ENCODE data around the gene LBHD2. TPM values are rescaled to one million over a fixed set of nuclear protein-coding genes. Genes with fewer than 3 reads are reported as not detected.

The LBHD2 gene
- total and polyA plus RNA-seq, 2 of the 13 experiments (the other 11 are each of a cell fraction or from before 2014, with no cell fraction given): 0.67 to 1.00 TPM

DNA sequence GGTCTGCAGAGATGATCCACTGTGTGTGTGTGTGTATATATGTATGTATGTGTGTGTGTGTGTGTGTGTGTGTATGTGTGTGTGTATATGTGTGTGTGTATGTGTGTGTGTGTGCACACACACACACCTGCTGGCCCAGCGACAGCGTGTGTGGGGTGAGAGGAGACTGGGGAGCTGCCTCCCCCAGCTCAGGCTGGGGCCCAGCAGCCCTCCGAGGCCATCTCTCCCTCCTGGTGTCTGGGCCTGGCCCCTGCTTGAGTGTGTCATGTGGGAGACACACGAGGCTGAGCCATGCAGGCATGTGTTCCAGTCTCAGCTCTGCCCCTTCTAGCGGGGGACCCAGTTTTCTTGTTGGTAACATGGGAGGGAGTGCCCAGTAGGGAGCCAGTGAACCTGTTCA is 29.3 kb downstream of the LBHD2 start (continued):
- peak; percentile 17 for TF ChIP-seq RBM39 (IDR thresholded peaks at IDR 0.05; ENCODE audit: low read depth, low read length, poor library complexity, severe bottlenecking)
- 0 out of 2 replicates have a peak, but pooled peaks have one; percentile 15 for TF ChIP-seq ZNF749 (CRISPR knock-in tag; IDR thresholded peaks at IDR 0.05; ENCODE audit: borderline replicate concordance)
- 0 out of 2 replicates have a peak, but pooled peaks have one; percentile 66 for TF ChIP-seq ZNF468 (CRISPR knock-in tag; IDR thresholded peaks at IDR 0.05)
- no peak for TF ChIP-seq HDAC6 (IDR thresholded peaks at IDR 0.05; ENCODE audit: low read depth, low read length)
- TF ChIP-seq JDP2 (CRISPR knock-in tag; IDR thresholded peaks at IDR 0.05; ENCODE audit: borderline replicate concordance): no peak
- TF ChIP-seq, protein P1, sequence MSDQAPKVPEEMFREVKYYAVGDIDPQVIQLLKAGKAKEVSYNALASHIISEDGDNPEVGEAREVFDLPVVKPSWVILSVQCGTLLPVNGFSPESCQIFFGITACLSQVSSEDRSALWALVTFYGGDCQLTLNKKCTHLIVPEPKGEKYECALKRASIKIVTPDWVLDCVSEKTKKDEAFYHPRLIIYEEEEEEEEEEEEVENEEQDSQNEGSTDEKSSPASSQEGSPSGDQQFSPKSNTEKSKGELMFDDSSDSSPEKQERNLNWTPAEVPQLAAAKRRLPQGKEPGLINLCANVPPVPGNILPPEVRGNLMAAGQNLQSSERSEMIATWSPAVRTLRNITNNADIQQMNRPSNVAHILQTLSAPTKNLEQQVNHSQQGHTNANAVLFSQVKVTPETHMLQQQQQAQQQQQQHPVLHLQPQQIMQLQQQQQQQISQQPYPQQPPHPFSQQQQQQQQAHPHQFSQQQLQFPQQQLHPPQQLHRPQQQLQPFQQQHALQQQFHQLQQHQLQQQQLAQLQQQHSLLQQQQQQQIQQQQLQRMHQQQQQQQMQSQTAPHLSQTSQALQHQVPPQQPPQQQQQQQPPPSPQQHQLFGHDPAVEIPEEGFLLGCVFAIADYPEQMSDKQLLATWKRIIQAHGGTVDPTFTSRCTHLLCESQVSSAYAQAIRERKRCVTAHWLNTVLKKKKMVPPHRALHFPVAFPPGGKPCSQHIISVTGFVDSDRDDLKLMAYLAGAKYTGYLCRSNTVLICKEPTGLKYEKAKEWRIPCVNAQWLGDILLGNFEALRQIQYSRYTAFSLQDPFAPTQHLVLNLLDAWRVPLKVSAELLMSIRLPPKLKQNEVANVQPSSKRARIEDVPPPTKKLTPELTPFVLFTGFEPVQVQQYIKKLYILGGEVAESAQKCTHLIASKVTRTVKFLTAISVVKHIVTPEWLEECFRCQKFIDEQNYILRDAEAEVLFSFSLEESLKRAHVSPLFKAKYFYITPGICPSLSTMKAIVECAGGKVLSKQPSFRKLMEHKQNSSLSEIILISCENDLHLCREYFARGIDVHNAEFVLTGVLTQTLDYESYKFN (CRISPR knock-in tag; conservative IDR thresholded peaks at IDR 0.05): no peak
- TF ChIP-seq CBX1 (IDR thresholded peaks at IDR 0.05; ENCODE audit: low read depth): no peak
- TF ChIP-seq ZFYVE20 (CRISPR knock-in tag; IDR thresholded peaks at IDR 0.05; ENCODE audit: borderline replicate concordance, low read depth): peak; percentile 71; the same call in 1 of the 2 replicates
- TF ChIP-seq CBX2 (IDR thresholded peaks at IDR 0.05; ENCODE audit: low read depth, low read length): no peak
- no peak for TF ChIP-seq CBX2 (CRISPR knock-in tag; IDR thresholded peaks at IDR 0.05; ENCODE audit: low read depth)
- no peak for TF ChIP-seq ZSCAN22 (CRISPR knock-in tag; IDR thresholded peaks at IDR 0.05)
- TF ChIP-seq ZNF34 (CRISPR knock-in tag; IDR thresholded peaks at IDR 0.05; ENCODE audit: borderline replicate concordance): no peak
- no peak for TF ChIP-seq BORCS8-MEF2B (CRISPR knock-in tag; IDR thresholded peaks at IDR 0.05)
- TF ChIP-seq ZNF367 (CRISPR knock-in tag; IDR thresholded peaks at IDR 0.05; ENCODE audit: borderline replicate concordance): no peak
- TF ChIP-seq AKAP8 (CRISPR knock-in tag; IDR thresholded peaks at IDR 0.05): no peak
- no peak for TF ChIP-seq SP5 (CRISPR knock-in tag; IDR thresholded peaks at IDR 0.05; ENCODE audit: borderline replicate concordance, low read depth)
- TF ChIP-seq ZNF256 (CRISPR knock-in tag; conservative IDR thresholded peaks at IDR 0.05): no peak
- TF ChIP-seq TBL1XR1 (IDR thresholded peaks at IDR 0.05; ENCODE audit: borderline replicate concordance, low read length, partially characterized antibody): no peak
- TF ChIP-seq ZNF691 (CRISPR knock-in tag; IDR thresholded peaks at IDR 0.05; ENCODE audit: borderline replicate concordance, low read depth): no peak
- TF ChIP-seq ATM (IDR thresholded peaks at IDR 0.05; ENCODE audit: borderline replicate concordance): no peak
- TF ChIP-seq PAX8 (CRISPR knock-in tag; IDR thresholded peaks at IDR 0.05; ENCODE audit: borderline replicate concordance): no peak
- TF ChIP-seq, protein P2, sequence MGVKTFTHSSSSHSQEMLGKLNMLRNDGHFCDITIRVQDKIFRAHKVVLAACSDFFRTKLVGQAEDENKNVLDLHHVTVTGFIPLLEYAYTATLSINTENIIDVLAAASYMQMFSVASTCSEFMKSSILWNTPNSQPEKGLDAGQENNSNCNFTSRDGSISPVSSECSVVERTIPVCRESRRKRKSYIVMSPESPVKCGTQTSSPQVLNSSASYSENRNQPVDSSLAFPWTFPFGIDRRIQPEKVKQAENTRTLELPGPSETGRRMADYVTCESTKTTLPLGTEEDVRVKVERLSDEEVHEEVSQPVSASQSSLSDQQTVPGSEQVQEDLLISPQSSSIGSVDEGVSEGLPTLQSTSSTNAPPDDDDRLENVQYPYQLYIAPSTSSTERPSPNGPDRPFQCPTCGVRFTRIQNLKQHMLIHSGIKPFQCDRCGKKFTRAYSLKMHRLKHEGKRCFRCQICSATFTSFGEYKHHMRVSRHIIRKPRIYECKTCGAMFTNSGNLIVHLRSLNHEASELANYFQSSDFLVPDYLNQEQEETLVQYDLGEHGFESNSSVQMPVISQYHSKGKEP (CRISPR knock-in tag; IDR thresholded peaks at IDR 0.05): no peak
- TF ChIP-seq ZMAT3 (CRISPR knock-in tag; conservative IDR thresholded peaks at IDR 0.05): no peak
- no peak for TF ChIP-seq MIER3 (CRISPR knock-in tag; IDR thresholded peaks at IDR 0.05; ENCODE audit: borderline replicate concordance)
- TF ChIP-seq MXI1 (IDR thresholded peaks at IDR 0.05; ENCODE audit: borderline replicate concordance, low read depth, low read length): no peak
